ENCODE results near the gene GATAD2A. TPM values are rescaled to one million over a fixed set of nuclear protein-coding genes. Genes with fewer than 3 reads are reported as not detected.

The GATAD2A gene
- total RNA-seq, 1 donor from 2014 or later = 67.4 TPM

DNA sequence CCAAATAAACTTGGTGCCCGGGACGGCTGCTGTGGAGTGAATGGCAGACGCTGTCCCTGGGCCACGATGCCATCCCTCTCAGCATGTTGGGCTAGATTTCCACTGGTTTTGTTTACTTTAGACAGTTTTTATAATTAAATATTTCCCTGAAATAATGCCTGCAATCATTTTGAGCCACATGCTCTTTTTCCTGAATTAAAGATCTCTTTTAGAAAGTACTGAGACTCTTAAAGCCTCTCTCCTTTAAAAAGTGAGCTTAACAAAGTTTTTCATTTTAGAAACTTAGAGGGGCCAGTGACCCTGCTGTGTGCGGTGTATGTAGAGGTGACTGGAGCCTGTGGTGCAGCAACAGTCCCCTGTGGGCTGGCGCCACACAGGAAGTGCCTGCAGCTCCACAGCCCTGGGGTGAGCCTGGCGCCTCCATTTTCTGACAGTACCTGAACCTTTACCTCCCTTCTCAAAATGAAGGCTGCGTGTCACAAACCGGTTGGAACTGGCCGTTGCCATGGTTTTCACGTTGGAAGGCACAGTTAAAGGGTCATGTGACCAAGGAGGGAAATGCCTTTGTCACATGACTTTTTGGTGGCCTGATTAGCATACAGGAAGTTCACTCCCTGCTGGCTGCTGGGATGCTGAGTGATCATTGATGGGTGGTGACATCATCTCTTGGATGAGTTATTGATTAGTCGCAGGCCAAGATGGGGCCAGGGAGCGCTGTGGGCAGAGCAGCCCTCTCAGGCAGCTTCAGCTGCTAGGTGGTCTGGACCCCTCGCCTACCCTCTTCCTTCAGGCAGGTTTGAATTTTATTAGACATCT is 83.6 kb downstream of the GATAD2A start:
- peak; percentile 85 for DNase-seq (ENCODE audit: low read depth, low spot score)

DNA sequence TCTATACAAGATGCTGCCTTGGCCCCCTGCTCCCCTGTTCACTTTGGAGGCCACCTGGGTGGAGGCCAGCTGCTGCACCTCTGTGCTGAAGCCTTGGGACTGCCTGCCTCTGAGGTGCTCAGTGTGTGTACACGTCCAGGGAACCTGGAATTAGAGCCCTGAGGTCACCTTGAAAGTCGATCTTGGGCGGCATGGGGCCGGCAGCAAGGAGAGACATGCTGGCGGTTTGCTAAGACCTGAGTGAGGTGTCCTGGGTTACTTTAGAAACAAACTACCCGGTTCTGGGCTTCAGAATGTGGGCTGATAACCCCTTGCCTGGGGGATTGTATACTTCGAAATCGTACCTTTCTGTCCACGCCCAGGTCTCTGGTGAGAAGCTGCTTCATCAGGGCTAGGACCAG is 84.3 kb downstream of the GATAD2A start:
- no peak for DNase-seq (ENCODE audit: low read depth, low spot score)

DNA sequence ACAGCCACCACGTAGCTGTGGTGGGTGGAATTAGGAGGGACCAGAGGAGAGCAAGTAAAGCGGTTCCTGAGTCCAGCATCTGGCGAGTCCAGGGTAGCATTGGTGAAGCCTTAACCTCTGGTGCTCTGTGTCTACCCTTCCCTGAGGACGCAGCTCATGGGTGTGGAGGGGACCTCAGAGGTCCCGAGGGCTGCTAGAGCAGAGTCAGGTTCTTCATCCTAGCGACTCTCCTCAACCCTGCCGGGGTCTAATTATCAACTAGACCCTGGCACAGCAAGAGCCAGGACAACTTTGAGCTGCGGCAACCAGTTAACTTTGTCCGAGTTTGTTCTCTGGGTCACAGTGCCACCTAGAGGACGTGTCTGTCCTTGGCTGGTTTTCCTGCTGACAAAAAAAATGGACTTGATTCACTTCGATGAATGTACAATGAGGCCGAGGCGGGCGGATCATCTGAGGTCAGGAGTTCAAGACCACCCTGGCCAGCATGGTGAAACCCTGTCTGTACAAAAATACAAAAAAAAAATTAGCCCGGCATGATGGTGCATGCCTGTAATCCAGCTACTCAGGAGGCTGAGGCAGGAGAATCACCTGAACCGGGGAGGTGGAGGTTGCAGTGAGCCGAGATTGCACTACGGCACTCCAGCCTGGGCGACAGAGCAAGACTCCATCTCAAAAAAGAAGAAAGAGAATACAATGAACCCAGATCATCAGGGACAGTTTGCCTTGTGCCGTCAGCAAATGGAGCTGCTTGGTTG is 84.9 kb downstream of the GATAD2A start:
- peak; percentile 55 for DNase-seq (ENCODE audit: low read depth, low spot score)

DNA sequence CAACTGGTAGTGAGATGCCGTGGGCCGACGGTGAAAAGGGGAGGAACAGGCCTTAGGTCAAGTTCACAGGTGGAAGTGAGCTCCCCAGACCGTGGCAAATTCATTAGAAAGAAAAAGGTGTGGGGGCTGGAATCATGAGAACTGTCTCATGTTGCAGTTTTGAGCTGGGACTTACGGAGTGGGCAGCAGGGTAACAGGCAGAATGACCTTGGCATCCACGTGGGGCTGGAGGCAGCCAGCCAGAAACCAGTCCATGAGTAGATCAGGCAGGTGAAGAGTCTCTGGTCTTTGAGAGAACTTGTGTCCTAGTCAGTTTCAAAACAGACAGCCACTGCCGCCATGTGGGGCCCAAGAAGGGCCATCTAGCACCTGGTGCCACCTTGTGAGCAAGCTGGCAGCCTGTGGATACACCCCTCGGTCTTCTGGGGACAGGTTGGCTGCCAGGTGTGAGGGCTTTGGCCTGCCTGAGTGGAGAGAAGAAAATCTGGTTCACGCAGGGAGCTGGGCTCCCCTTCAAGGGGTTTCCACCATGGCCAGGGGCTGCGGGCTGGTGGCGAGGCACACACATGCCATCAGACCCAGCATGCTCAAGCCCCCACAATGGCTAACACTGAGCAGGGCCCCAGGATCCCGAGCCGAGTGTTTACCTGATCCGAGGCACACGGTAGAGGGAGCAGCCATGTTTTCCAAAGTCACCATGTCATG is 86.0 kb downstream of the GATAD2A start:
- DNase-seq (ENCODE audit: low read depth, low spot score) = no peak

DNA sequence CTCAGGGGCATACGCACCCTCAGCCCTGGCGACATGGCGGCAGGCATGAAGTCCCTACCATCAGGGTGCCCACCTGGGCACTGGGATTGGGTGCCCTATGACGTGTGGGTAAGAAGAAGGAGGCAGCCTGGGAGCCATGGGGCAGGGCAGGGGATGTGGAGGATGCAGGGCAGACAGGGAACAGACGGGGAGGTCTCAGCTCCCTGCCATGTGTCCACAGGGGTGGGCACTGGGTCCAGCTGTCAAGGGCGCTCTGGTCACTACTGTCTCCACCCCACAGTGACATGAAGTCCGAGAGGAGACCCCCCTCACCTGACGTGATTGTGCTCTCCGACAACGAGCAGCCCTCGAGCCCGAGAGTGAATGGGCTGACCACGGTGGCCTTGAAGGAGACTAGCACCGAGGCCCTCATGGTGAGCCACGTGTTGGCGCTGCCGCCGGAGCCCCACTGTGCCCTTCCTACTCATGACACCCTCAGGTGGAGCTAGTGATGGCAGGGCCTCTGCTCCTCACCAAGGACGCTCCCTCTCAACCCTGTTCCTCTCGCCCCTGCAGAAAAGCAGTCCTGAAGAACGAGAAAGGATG is 86.6 kb downstream of the GATAD2A start:
- DNase-seq (ENCODE audit: low read depth, low spot score) = no peak

DNA sequence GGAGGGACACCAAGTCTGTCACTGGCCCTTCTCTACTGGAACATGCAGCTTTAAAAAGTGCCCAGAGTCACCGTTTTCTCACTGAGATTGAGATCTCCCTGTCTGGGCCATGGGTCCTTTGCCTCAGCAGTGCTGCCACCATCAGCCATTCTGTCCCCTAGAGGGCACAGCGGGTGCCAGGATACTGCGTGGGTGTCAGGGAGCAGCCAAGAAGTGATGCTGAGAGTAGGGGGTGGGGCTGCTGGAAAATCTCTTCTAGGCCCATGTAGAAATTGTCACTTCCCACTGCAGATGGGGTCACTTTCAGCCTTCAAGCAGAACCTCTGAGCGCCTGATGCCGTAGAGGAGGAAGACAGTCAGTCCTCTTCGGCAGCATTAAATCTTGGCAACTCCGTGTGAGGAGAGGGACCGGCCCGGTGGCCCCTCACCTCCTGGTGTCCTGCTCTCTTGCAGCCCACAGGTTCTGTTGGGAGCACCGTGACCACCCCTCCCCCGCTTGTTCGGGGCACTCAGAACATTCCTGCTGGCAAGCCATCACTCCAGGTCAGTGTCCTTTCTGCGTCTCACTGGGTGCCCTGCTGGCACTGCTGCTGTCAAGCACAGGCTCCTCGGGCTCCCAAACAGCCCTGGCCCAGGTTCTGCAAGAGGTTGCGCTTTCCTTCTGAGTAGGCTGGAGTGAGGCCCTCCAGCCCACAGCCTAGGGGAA is 88.5 kb downstream of the GATAD2A start:
- no peak for DNase-seq (ENCODE audit: low read depth, low spot score)

DNA sequence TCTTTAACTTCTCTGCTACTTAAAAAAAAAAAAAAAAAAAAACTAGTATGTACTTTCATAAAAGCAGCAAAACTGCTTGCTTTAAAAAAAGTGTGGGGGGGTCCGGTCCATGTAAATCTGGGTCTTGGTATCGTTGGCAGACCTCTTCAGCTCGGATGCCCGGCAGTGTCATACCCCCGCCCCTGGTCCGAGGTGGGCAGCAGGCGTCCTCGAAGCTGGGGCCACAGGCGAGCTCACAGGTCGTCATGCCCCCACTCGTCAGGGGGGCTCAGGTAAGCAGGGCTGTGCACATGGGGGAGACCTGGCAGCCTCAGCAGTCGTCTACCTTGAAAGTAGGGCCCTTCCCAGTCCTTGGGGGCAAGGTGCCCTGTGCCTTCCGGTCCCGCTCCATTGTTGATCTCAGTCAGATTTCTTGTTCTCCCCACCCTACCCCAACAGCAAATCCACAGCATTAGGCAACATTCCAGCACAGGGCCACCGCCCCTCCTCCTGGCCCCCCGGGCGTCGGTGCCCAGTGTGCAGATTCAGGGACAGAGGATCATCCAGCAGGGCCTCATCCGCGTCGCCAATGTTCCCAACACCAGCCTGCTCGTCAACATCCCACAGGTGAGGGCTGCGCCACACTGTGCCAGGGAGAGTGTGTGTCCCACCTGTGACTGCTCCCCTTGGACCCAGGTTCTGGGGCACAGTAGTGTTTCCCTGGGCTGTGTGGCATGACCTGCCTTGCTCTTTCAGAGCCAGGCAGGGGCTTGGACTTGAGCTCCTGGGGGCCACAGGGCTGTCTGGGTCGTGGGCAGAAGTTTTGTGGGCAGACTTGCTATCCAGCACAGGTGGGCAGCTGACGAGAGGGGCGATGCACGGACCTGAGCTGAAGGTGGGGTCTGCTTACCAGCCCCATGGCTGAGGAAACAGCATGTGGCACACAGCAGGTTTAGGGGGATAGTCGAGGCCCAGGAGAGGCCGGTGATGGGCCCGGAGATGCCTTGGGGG is 90.4 kb downstream of the GATAD2A start:
- DNase-seq (ENCODE audit: low read depth, low spot score) = no peak

DNA sequence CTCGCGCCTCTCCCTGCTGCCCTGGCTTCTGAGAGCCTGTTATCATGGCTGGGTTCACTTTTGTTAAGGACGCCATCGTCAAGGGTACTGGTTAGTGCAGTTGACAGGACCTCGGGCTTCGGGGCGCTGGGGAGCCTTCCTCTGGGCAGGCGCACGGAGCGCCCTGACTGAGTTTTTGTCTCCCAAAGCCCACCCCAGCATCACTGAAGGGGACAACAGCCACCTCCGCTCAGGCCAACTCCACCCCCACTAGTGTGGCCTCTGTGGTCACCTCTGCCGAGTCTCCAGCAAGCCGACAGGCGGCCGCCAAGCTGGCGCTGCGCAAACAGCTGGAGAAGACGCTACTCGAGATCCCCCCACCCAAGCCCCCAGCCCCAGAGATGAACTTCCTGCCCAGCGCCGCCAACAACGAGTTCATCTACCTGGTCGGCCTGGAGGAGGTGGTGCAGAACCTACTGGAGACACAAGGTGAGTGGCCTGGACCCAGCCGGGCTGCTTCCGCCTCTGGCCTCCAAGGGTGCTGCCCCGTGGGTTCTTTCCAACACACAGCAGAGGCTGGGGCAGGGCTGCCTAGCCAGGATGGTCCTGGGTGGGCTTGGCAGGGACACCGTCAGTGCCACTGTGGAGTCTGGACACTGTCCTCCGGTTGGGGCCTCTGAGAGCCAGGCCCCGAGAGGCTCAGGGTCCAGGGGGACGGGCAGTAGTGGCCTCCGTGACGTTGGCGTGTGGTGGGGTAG is 92.9 kb downstream of the GATAD2A start:
- no peak for DNase-seq (ENCODE audit: low read depth, low spot score)

DNA sequence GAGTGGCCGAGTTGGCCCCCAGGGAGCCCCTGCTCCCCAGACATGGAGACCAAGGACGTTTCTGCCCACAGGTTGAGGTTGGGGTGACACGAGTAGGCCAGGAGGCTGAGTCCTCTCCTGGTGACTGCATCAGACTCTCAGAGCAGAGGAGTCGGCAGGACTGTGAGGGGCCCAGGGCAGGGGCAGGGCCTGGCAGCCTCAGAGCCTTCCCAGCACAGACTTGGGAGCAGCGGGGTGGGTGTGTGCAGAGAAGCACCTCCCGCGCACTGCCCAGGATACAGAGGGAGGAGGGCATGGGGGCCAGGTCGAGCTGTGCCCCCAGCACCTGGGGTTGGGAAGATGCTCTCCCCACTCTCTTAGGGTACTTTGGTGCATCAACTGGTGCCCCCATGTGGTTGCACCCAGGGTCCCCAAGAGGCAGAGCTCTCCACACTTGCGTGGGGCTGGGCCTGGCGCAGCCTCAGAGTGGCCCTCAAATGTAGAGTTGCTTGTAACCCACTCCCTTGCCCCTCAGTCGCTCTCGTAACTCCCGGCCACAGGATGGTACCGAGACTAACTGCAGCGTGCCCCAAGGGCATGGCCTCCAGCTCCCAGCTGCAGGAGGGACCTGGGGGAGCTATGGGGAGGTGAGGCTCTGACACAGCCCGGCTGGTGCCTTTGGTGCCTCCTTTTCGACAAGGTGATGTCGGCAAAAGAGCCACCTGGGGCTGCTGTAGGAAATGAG is 94.0 kb downstream of the GATAD2A start:
- no peak for DNase-seq (ENCODE audit: low read depth, low spot score)

DNA sequence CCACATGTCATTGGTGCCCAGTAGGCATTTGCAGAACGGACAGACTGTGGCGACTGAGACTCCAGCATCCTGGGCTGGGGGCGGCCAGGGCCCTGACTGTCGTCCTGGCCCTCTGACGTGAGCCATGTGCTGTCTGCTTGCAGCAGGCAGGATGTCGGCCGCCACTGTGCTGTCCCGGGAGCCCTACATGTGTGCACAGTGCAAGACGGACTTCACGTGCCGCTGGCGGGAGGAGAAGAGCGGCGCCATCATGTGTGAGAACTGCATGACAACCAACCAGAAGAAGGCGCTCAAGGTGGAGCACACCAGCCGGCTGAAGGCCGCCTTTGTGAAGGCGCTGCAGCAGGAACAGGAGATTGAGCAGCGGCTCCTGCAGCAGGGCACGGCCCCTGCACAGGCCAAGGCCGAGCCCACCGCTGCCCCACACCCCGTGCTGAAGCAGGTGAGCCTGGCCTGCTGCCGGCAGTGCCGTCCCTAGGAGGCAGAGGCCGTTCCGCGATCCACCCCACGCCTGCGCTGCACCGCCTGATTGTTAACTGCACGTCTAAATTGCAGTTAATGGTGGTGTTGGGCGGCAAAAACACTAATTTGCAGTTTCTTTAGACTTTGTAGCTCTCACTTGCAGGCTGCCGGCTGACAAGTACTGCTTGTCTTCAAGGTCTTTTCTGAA is 95.6 kb downstream of the GATAD2A start:
- DNase-seq (ENCODE audit: low read depth, low spot score) = no peak

DNA sequence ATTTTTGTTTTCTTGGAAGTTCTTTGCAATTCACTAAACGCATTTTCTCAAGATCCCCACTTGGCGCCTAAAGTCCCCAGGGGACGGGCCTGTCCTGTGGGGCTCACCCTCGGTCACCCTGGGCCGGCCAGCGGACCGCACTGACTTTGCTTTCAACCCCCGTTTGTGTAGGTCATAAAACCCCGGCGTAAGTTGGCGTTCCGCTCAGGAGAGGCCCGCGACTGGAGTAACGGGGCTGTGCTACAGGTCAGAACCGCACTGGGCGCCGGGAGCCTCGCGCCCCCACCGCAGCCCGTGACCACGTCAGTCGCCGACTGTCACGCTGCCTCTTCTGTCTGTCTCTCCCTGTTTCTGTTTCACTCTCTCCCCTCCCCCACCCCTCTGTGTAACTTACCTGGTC is 96.3 kb downstream of the GATAD2A start:
- DNase-seq (ENCODE audit: low read depth, low spot score) = no peak

DNA sequence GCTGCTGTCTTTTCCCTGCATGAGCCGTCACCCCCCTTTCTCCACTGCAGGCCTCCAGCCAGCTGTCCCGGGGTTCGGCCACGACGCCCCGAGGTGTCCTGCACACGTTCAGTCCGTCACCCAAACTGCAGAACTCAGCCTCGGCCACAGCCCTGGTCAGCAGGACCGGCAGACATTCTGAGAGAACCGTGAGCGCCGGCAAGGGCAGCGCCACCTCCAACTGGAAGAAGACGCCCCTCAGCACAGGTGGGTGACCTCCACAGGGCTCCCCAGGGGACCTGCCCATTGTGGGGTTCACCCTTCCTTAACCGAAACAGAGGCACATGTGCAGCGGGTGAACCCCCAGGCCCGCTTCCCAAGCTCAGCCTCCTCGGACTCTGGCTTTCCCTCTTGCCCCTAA is 96.8 kb downstream of the GATAD2A start:
- no peak for DNase-seq (ENCODE audit: low read depth, low spot score)

DNA sequence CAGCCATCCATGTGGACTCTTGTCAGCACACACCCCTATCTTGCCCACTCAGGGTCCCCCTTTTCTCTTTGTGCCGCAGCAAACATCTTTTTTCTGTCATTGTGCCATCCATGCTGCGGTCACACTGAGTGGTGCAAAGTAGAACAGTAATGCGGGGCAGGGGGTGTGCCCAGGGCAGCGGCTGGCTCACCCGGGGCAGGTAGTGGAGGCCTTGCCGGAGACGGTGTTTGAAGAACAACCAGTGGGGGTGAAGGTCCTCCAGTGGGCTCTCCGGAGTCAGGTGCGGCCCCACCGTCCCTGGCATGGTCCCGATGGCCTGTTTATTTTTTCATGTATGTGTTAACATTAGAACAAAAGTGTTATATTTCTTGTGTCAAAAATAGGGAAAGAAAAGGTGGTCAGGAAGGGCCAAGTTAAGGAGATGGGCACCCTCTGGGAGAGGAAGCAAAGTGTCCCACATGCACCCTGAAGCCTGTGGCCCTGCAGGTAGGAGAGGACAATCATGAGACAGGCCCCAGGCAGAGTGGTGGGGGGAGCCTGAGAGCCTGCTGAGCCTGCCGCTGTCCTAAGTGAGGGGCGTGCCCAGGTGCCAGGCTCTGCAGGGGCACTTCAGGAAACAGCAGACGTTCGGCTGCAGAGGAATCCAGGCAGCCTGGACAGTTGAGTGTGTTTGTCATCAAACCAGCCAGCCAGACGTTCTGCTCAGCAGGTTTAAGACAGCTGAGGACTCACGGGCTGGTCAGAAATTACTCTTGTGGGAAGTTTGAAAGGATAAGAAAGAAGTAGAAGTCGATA is 97.5 kb downstream of the GATAD2A start:
- DNase-seq (ENCODE audit: low read depth, low spot score) = no peak

DNA sequence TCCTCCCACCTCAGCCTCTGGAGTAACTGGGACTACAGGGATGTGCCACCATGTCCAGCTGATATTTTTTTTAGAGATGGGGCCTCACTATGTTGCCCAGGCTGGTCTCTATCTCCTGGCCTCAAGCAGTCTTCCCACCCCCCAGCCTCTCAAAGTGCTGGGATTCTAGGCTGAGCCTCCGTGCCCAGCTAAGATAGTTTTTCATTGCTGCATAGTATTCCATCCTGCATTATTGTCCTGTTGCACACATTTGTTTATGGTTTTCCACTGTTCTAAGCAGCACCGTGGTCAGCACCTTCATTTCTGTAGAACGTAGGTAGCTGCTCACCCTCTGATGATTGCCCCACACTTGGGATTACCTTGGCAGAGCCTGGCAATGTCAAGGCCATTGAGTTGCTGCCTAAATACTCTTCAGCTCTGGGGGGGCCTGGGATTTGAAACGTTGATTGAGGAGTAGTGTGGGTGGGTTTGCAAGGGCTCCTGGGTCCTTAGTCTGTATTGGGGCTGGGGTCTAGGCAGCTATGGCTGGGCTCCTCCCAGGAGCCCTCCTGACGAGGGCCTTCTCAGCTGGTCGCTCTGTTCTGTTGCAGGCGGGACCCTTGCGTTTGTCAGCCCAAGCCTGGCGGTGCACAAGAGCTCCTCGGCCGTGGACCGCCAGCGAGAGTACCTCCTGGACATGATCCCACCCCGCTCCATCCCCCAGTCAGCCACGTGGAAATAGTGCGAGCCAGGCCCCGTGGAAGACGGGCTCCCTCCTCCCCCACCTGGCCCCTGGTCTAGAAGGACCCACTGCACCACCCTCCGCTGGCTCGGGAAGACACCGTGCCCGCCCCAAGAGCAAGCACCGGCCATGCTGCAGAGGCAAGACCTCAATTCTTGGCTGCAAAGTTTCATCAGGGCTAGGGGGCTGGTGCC is 99.5 kb downstream of the GATAD2A start:
- no peak for DNase-seq (ENCODE audit: low read depth, low spot score)

DNA sequence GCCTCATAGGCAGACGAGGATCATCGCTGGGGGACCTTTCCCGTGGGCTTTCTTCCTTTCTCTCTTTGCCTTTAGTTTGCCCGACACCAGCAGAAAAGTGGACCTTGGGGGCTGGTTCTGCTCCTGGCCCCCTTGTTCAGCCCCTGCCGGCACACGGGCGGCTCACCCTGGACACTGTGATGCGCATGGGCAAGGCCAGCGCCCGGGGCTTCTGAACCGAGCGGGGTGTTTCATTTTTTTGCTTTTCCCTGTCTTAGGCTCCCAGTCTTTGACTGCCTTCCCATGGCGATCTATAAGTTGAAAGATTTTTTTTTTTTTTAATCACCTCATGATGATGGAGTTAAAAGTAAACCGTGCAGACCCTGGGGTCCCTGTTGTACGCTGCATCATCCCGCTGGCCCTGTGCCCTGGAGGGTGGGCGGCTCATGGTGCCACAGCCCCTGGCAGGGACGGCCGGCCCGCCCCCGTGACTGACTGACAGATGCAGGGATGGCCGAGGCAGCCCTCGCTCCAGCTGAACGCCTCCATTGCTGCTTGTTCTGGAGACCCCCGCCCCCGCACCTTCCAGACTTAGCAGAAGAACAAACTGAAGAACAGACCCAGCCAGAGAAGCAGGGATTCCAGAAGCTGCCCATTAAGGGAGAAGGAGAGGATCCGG is 100.3 kb downstream of the GATAD2A start:
- no peak for DNase-seq (ENCODE audit: low read depth, low spot score)

DNA sequence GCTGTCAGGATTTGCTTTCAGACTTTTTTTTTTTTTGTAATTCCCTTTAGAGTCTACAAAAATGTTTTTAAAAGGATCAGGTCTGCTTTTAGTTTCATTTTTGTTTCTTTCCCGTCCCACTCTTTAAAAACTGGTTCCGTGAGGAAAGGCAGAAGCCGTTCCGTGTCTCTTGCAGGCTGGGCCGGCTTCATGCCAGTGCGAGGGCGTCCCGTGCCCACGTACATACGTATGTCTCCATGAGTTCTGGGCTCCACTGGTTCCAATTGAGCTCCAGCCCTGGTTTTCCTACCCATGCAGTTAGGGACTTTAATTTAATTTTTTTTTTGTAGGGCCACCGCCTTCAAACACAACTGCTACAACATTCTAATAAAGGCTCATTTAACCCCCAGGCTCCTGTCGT is 101.1 kb downstream of the GATAD2A start:
- no peak for DNase-seq (ENCODE audit: low read depth, low spot score)

Data from pulmonary artery endothelial cell (primary cell).